HG03175 (cell line): ENCODE results near the gene CTSW.

ENCODE experiments used
- ATAC-seq: cut with Tn5 transposase; IDR thresholded peaks from one replicate; pipeline ENCODE4 v1.9.1; 2021; ENCODE audit warnings: mild to moderate bottlenecking, moderate library complexity; ENCODE audit not compliant: unreplicated experiment

Gene CTSW

GRCh38 chr11:65855927-65856363, 23.7 kb upstream of the CTSW start:
- ATAC-seq = no peak

GRCh38 chr11:65856689-65857499, 22.7 kb upstream of the CTSW start:
- peak; percentile 13 for ATAC-seq

DNA sequence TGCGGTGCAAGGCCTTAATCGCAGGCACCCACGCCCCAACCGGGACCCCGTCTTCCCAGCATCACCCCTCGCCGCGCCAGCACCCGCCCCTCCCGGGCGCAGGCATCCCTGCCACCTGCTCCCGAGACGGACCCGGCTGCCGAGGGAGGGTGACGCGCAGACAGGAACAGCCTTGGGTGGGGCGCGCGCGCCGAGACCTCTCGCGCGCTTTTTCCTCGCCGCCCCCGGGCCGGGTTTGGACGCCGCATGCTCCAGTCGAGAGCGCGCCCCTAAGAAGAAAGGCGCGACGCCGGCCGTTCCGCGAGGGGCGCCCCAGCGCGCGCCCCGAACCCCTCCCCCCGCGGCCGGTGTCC, 22.2 kb upstream of the CTSW start:
- no peak for ATAC-seq

DNA sequence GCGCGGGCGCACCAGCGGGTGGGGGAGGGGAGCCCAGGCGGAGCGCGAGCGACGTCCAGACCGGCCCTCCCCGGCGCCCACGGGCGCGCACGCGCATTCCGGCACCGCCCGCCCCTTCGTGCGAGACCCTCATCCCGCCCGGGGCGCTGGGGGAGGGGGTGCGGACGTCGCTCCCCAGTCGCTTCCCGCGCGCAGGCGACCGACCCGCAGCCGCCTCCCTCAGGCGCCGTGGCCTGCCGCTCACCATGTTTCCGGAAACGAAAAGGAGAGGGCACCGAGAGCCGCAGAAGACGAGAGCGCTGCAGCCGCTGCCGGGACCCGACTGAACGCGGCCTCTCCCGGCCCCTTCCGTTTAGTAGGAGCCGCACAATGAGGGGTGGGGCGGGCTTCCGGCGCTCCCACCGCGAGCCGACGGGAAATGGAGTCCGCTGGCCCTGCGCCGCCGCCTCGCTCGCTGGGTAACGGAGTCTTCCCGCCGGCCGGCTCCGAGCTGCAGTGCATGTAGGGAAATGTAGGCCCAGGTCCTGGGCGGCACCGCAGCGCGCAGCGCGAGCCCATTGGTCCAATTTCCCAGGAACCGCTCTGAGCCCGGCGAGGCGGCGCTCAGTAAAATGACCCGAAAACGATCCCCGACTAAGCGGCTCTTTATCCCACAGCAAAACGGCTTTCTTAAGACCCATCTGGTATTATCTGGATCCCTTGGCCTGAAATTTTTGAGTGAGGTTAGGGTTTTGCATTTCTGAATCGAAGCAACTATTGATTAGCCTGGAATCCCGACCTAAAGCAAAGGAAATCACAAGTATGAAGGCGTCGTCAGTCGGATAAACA, 21.6 kb upstream of the CTSW start, which contains the start of gene CFL1:
TSS of gene CFL1 (minus strand) at position 328 of the 828 bp plus-strand sequence. CDS start at position 247, 81 bp downstream.
- ATAC-seq = peak; percentile 44

DNA sequence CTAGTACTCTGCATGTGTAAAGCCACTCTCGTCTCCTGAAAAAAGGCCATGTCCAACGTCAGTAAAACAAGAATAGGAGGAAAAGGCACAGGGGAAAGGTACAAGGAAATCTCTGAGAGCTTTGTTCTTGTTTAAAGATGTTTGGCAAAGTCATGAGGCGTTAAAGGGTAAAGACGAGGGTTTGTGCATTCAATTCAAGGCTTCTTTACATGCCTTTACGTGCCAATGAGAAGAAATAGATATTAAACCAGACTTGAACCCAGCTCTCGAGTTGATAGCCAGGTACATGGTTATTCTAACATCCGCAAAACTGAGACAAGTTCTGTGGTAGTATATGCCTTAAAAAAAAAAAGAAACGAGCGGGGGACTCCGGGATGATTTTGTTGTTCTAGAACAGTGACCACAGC, 21.0 kb upstream of the CTSW start:
- ATAC-seq = no peak

GRCh38 chr11:65859095-65859811, 20.4 kb upstream of the CTSW start:
- peak; percentile 54 for ATAC-seq

GRCh38 chr11:65859812-65860277, 19.8 kb upstream of the CTSW start:
- ATAC-seq = no peak

DNA sequence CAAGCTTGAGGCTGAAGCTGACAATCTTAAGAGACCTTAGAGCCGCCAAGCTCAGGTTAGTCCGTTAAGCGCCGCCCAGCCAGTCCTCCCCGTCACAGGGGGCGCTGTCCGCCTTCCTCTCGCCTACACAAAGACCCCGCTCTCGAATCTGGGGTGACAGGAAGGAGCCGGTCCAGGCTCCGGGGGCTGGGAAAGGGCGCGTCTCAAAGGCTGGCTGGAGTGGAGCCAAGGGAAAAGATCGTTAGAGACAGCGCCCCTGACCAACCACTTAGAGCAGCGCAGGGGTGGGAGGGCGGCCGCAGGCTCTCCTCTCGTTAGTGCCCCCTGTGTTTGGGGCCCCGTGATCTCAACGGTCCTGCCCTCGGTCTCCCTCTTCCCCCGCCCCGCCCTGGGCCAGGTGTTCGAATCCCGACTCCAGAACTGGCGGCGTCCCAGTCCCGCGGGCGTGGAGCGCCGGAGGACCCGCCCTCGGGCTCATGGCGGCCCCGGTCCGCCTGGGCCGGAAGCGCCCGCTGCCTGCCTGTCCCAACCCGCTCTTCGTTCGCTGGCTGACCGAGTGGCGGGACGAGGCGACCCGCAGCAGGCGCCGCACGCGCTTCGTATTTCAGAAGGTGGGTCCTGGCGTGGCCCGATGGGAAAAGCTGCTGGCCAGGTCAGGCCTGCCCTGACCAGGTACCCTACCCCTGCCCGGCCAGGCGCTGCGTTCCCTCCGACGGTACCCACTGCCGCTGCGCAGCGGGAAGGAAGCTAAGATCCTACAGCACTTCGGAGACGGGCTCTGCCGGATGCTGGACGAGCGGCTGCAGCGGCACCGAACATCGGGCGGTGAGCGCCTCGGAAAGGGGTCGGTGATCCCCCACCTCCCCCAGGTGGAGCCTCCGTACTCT, 19.1 kb upstream of the CTSW start, which contains the start of gene MUS81:
TSS of gene MUS81 (plus strand) at position 156 of the 887 bp plus-strand sequence. CDS start at position 477, 321 bp downstream.
- peak; percentile 36 for ATAC-seq

GRCh38 chr11:65861165-65861505, 18.5 kb upstream of the CTSW start:
- ATAC-seq = no peak

- no peak for ATAC-seq
Measured at GRCh38 chr11:65861533-65862183, 18.0 kb upstream of the CTSW start.

GRCh38 chr11:65862191-65862735, 17.4 kb upstream of the CTSW start:
- no peak for ATAC-seq

DNA sequence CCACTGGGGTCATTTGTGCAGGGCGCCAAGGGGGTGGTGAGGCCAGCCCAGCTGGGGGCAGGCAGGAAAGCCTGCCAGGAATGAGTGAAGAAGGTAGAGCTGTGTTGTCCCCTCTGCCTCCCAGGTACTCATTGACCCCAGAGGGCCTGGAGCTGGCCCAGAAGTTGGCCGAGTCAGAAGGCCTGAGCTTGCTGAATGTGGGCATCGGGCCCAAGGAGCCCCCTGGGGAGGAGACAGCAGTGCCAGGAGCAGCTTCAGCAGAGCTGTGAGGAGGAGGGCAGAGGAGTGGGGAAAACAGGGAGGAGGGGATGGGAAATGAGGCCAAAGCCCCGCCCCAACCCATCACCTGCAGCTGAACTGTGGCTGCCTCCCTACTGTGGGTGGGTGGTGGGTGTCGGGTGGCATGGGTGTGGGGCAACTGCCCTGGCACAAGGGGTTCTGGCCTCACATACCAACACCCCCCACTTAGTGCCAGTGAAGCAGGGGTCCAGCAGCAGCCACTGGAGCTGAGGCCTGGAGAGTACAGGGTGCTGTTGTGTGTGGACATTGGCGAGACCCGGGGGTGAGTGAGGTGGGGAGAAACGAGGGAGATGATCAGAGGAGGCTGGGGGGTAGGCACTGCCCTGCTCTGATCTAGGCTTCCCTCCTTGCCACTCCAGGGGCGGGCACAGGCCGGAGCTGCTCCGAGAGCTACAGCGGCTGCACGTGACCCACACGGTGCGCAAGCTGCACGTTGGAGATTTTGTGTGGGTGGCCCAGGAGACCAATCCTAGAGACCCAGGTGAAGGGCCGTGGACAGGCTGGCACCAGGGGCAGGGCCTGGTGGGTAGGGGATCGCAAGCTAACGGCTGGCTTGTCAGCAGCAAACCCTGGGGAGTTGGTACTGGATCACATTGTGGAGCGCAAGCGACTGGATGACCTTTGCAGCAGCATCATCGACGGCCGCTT, 16.4 kb upstream of the CTSW start:
- ATAC-seq = no peak

GRCh38 chr11:65863889-65864705, 15.5 kb upstream of the CTSW start:
- no peak for ATAC-seq

GRCh38 chr11:65864706-65865471, 14.7 kb upstream of the CTSW start:
- no peak for ATAC-seq

DNA sequence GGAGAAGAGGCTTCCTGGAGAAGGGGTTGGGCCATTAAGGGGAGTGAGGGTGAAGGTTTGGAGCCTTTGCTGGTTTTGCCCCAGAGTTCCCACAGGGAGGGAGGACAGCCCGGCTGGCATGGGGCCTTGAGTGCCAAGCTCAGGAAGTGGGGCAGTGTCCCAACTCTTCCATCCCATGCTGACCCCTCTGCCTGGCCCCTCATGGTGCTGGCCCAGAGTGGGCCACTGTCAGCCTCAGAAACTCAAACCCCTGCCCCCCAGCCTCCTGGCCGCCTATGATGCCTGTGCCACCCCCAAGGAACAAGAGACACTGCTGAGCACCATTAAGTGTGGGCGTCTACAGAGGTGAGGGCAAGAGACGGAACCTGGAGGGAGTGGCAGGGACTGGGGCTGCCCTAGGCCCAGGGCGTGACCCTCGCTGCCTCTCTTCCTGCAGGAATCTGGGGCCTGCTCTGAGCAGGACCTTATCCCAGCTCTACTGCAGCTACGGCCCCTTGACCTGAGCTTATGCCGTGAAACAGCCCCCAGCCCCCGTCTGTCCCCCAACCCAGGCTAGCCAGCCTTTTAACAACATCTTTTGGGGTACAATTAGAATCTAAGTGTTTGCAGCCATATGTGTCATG, 14.0 kb upstream of the CTSW start:
- no peak for ATAC-seq
